K562 (cell line): ENCODE data around the gene NAA80. TPM values are rescaled to one million over a fixed set of nuclear protein-coding genes. Genes with fewer than 3 reads are reported as not detected.

Source experiments
- BRCA1 ChIP-seq, 2 experiments: fragments of 450-650 bp in 1 of 2; sonication (generic) in 1 of 2; formaldehyde crosslinking in 1 of 2; IDR thresholded peaks; 2 replicates each; pipeline versions ENCODE4 v1.5.0 to v1.6.1; 2017 to 2020; ENCODE audit warnings: mild to moderate bottlenecking in 1 of 2, missing genetic modification reagents in 1 of 2
- PHB ChIP-seq: fragments of 250-450 bp; sonication (Bioruptor Pico); IDR thresholded peaks from 2 replicates; pipeline ENCODE4 v1.5.0; 2021
- RBM39 ChIP-seq: fragments of 200-400 bp; formaldehyde crosslinking; optimal IDR thresholded peaks from 2 replicates; pipeline ENCODE3; 2018; ENCODE audit warnings: low read depth, low read length
- RFX5 ChIP-seq: IDR thresholded peaks from 2 replicates; pipeline ENCODE4 v1.6.1; 2011; ENCODE audit warnings: low read depth, mild to moderate bottlenecking, improper control_type of control experiment, low read length
- SMAD2 ChIP-seq: fragments of 150-350 bp; IDR thresholded peaks from 2 replicates; pipeline ENCODE4 v1.6.1; 2014; ENCODE audit warnings: low read depth, mild to moderate bottlenecking, low read length
- TRIM24 ChIP-seq, 2 experiments: fragments of 450-650 bp; IDR thresholded peaks; 2 replicates each; pipeline ENCODE4 v1.6.1; 2016
- ZNF311 ChIP-seq: fragments of 250-450 bp; sonication (Bioruptor Pico); IDR thresholded peaks from 2 replicates; pipeline ENCODE4 v1.4.0; 2020; ENCODE audit warnings: mild to moderate bottlenecking, moderate library complexity
- polyA plus RNA-seq, 8 experiments: library from polyadenylated mRNA; depleted of rRNA in 4 of 8; stranded (reverse) in 5 of 8; unstranded in 3 of 8; fragments of >200 nt; fragmentation: Nextera tagmentation in 2 of 8; fragmentation: Illumina TruSeq in 1 of 8; extraction: Ambion mirVana in 2 of 8; extraction: Trizol in 1 of 8; gene quantifications; 2 replicates each; pipeline versions ENCODE4 v1.2.1 to v1.2.3, GENCODE V29; 2011 to 2014; ENCODE audit warnings: inconsistent platforms in 1 of 8, missing spikeins in 1 of 8
- total RNA-seq, 7 experiments: library from RNA; depleted of rRNA in 6 of 7; stranded (reverse); fragments of >200 nt in 6 of 7; fragmentation: Illumina TruSeq in 2 of 7; extraction: Trizol in 2 of 7; gene quantifications; 2 replicates each; pipeline versions ENCODE4 v1.2.1 to v1.2.3, GENCODE V29; 2011 to 2021; ENCODE audit warnings: low replicate concordance in 1 of 7
- TF ChIP-seq, protein P1 (sequence below): fragments of 450-650 bp; formaldehyde crosslinking; IDR thresholded peaks from 2 replicates; pipeline ENCODE4 v1.4.0; 2022; ENCODE audit warnings: missing genetic modification characterization
- TF ChIP-seq, protein P2 (sequence below): IDR thresholded peaks from 3 replicates; pipeline ENCODE4 v1.6.1; 2011; ENCODE audit warnings: borderline replicate concordance, mild to moderate bottlenecking, moderate library complexity; ENCODE audit not compliant: insufficient read length; ENCODE audit errors: extremely low read depth
- TF ChIP-seq, protein P3 (sequence below): fragments of 450-650 bp; IDR thresholded peaks from 2 replicates; pipeline ENCODE4 v1.6.1; 2016; ENCODE audit warnings: mild to moderate bottlenecking, moderate library complexity

Gene NAA80
- total and polyA plus RNA-seq, 9 of the 15 experiments (the other 6 are each of a cell fraction or from before 2014, with no cell fraction given): 0.82 to 24.0 (median 8.6) TPM

DNA sequence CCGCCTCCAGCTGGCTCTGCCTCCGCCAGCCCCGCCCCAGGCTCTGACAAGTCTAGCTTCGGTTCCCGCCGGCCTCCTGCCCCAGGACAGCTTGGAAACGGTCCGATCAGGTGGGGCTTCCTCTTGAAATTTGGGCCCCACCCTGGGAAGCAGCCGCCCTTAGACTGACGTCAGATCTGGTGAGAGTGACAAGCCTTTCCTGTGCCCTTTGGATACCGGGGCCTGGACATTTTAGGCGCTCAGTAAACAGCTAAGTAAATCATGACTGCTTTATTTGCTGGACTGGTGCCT, 378 bp upstream of the NAA80 start (continued):
- no peak for TF ChIP-seq SMAD2
- TF ChIP-seq, protein P1, sequence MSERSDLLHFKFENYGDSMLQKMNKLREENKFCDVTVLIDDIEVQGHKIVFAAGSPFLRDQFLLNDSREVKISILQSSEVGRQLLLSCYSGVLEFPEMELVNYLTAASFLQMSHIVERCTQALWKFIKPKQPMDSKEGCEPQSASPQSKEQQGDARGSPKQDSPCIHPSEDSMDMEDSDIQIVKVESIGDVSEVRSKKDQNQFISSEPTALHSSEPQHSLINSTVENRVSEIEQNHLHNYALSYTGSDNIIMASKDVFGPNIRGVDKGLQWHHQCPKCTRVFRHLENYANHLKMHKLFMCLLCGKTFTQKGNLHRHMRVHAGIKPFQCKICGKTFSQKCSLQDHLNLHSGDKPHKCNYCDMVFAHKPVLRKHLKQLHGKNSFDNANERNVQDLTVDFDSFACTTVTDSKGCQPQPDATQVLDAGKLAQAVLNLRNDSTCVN: no peak
- no peak for TF ChIP-seq TRIM24 (IDR thresholded peaks at IDR 0.05)
- TF ChIP-seq RFX5: no peak
- TF ChIP-seq, protein P2, sequence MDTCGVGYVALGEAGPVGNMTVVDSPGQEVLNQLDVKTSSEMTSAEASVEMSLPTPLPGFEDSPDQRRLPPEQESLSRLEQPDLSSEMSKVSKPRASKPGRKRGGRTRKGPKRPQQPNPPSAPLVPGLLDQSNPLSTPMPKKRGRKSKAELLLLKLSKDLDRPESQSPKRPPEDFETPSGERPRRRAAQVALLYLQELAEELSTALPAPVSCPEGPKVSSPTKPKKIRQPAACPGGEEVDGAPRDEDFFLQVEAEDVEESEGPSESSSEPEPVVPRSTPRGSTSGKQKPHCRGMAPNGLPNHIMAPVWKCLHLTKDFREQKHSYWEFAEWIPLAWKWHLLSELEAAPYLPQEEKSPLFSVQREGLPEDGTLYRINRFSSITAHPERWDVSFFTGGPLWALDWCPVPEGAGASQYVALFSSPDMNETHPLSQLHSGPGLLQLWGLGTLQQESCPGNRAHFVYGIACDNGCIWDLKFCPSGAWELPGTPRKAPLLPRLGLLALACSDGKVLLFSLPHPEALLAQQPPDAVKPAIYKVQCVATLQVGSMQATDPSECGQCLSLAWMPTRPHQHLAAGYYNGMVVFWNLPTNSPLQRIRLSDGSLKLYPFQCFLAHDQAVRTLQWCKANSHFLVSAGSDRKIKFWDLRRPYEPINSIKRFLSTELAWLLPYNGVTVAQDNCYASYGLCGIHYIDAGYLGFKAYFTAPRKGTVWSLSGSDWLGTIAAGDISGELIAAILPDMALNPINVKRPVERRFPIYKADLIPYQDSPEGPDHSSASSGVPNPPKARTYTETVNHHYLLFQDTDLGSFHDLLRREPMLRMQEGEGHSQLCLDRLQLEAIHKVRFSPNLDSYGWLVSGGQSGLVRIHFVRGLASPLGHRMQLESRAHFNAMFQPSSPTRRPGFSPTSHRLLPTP: no peak
- no peak for TF ChIP-seq ZNF311
- TF ChIP-seq, protein P3, sequence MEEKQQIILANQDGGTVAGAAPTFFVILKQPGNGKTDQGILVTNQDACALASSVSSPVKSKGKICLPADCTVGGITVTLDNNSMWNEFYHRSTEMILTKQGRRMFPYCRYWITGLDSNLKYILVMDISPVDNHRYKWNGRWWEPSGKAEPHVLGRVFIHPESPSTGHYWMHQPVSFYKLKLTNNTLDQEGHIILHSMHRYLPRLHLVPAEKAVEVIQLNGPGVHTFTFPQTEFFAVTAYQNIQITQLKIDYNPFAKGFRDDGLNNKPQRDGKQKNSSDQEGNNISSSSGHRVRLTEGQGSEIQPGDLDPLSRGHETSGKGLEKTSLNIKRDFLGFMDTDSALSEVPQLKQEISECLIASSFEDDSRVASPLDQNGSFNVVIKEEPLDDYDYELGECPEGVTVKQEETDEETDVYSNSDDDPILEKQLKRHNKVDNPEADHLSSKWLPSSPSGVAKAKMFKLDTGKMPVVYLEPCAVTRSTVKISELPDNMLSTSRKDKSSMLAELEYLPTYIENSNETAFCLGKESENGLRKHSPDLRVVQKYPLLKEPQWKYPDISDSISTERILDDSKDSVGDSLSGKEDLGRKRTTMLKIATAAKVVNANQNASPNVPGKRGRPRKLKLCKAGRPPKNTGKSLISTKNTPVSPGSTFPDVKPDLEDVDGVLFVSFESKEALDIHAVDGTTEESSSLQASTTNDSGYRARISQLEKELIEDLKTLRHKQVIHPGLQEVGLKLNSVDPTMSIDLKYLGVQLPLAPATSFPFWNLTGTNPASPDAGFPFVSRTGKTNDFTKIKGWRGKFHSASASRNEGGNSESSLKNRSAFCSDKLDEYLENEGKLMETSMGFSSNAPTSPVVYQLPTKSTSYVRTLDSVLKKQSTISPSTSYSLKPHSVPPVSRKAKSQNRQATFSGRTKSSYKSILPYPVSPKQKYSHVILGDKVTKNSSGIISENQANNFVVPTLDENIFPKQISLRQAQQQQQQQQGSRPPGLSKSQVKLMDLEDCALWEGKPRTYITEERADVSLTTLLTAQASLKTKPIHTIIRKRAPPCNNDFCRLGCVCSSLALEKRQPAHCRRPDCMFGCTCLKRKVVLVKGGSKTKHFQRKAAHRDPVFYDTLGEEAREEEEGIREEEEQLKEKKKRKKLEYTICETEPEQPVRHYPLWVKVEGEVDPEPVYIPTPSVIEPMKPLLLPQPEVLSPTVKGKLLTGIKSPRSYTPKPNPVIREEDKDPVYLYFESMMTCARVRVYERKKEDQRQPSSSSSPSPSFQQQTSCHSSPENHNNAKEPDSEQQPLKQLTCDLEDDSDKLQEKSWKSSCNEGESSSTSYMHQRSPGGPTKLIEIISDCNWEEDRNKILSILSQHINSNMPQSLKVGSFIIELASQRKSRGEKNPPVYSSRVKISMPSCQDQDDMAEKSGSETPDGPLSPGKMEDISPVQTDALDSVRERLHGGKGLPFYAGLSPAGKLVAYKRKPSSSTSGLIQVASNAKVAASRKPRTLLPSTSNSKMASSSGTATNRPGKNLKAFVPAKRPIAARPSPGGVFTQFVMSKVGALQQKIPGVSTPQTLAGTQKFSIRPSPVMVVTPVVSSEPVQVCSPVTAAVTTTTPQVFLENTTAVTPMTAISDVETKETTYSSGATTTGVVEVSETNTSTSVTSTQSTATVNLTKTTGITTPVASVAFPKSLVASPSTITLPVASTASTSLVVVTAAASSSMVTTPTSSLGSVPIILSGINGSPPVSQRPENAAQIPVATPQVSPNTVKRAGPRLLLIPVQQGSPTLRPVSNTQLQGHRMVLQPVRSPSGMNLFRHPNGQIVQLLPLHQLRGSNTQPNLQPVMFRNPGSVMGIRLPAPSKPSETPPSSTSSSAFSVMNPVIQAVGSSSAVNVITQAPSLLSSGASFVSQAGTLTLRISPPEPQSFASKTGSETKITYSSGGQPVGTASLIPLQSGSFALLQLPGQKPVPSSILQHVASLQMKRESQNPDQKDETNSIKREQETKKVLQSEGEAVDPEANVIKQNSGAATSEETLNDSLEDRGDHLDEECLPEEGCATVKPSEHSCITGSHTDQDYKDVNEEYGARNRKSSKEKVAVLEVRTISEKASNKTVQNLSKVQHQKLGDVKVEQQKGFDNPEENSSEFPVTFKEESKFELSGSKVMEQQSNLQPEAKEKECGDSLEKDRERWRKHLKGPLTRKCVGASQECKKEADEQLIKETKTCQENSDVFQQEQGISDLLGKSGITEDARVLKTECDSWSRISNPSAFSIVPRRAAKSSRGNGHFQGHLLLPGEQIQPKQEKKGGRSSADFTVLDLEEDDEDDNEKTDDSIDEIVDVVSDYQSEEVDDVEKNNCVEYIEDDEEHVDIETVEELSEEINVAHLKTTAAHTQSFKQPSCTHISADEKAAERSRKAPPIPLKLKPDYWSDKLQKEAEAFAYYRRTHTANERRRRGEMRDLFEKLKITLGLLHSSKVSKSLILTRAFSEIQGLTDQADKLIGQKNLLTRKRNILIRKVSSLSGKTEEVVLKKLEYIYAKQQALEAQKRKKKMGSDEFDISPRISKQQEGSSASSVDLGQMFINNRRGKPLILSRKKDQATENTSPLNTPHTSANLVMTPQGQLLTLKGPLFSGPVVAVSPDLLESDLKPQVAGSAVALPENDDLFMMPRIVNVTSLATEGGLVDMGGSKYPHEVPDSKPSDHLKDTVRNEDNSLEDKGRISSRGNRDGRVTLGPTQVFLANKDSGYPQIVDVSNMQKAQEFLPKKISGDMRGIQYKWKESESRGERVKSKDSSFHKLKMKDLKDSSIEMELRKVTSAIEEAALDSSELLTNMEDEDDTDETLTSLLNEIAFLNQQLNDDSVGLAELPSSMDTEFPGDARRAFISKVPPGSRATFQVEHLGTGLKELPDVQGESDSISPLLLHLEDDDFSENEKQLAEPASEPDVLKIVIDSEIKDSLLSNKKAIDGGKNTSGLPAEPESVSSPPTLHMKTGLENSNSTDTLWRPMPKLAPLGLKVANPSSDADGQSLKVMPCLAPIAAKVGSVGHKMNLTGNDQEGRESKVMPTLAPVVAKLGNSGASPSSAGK: no peak
- no peak for TF ChIP-seq PHB
- TF ChIP-seq RBM39: no peak
- TF ChIP-seq BRCA1 (IDR thresholded peaks at IDR 0.05): no peak
- TF ChIP-seq BRCA1 (CRISPR knock-in tag; IDR thresholded peaks at IDR 0.05): no peak
